IMR-90 (cell line): ENCODE measurements around the gene GPC5. TPM values are rescaled to one million over a fixed set of nuclear protein-coding genes. Genes with fewer than 3 reads are reported as not detected.

Experiments used
- ATAC-seq: fragments of 200-7000 bp; cut with Tn5 transposase; 2 replicates; pipeline ENCODE4 v1.9.1; 2020; ENCODE audit warnings: low read depth, mild to moderate bottlenecking, moderate library complexity
- BruUV-seq: library from RNA; stranded (reverse); fragments of 400-500 nt; replicated peaks from 2 replicates; lab custom pipeline; 2021; lab: Mats Ljungman, UMichigan
- CTCF ChIA-PET: fragments of 300-600 bp; formaldehyde crosslinking; extraction: SDS; loops from one replicate; lab custom pipeline; 2021; ENCODE audit warnings: antibody characterized with exemption; lab: Yijun Ruan, JAX
- POLR2A ChIA-PET: fragments of 300-600 bp; sonication (Branson Sonifier 250); formaldehyde crosslinking; loops from one replicate; lab custom pipeline; 2022; ENCODE audit warnings: antibody characterized with exemption; ENCODE audit not compliant: unreplicated experiment; lab: Charles Lee
- DNase-seq: peaks from one replicate; pipeline ENCODE4 v3.0.0; 2013
- H2AFZ ChIP-seq: replicated peaks from 2 replicates; pipeline ENCODE3; 2013; ENCODE audit warnings: low read length, mild to moderate bottlenecking; ENCODE audit not compliant: poor library complexity
- H2AK5ac ChIP-seq: 2 replicates; pipeline ENCODE4 v1.6.1; 2013; ENCODE audit warnings: low read depth, low read length, inconsistent platforms
- H2AK9ac ChIP-seq: replicated peaks from 2 replicates; pipeline ENCODE3; 2013; ENCODE audit warnings: mild to moderate bottlenecking, low read depth, low read length, moderate library complexity; ENCODE audit not compliant: poor library complexity
- H2BK120ac ChIP-seq: 2 replicates; pipeline ENCODE4 v1.6.1; 2013; ENCODE audit warnings: low read depth, low read length, inconsistent platforms
- H2BK15ac ChIP-seq: 3 replicates; pipeline ENCODE4 v1.6.1; 2013; ENCODE audit warnings: low read depth, low read length, inconsistent platforms
- H2BK20ac ChIP-seq: 2 replicates; pipeline ENCODE4 v1.6.1; 2013; ENCODE audit warnings: low read depth, mild to moderate bottlenecking, inconsistent platforms, low read length, moderate library complexity
- H2BK5ac ChIP-seq: 2 replicates; pipeline ENCODE4 v1.6.1; 2013; ENCODE audit warnings: mild to moderate bottlenecking, low read depth, low read length, inconsistent platforms; ENCODE audit not compliant: poor library complexity, severe bottlenecking
- H3K14ac ChIP-seq: replicated peaks from 2 replicates; pipeline ENCODE4 v1.6.1; 2013; ENCODE audit warnings: low read depth, low read length, inconsistent platforms
- H3K18ac ChIP-seq: 2 replicates; pipeline ENCODE4 v1.6.1; 2013; ENCODE audit warnings: low read depth, low read length, control low read depth
- H3K23ac ChIP-seq: 2 replicates; pipeline ENCODE4 v1.6.1; 2013; ENCODE audit warnings: low read depth, low read length, inconsistent platforms
- H3K27ac ChIP-seq: 2 replicates; pipeline ENCODE4 v1.5.1; 2013; ENCODE audit warnings: mild to moderate bottlenecking, control low read depth, low read length; ENCODE audit not compliant: insufficient read depth
- H3K27me3 ChIP-seq: 2 replicates; pipeline ENCODE4 v1.6.1; 2013; ENCODE audit warnings: low read length; ENCODE audit not compliant: control insufficient read depth, insufficient read depth
- H3K36me3 ChIP-seq: 2 replicates; pipeline ENCODE4 v1.6.1; 2013; ENCODE audit warnings: low read length, mixed read lengths; ENCODE audit not compliant: control insufficient read depth, insufficient read depth
- H3K4ac ChIP-seq: 2 replicates; pipeline ENCODE4 v1.6.1; 2013; ENCODE audit warnings: low read depth, low read length, inconsistent platforms
- H3K4me1 ChIP-seq: 2 replicates; pipeline ENCODE4 v1.6.1; 2013; ENCODE audit warnings: low read length, mixed read lengths; ENCODE audit not compliant: control insufficient read depth, insufficient read depth
- H3K4me2 ChIP-seq: 2 replicates; pipeline ENCODE4 v1.6.1; 2013; ENCODE audit warnings: low read depth, mild to moderate bottlenecking, control low read depth, low read length, moderate library complexity
- H3K4me3 ChIP-seq: 2 replicates; pipeline ENCODE4 v1.5.1; 2013; ENCODE audit warnings: low read depth, mild to moderate bottlenecking, control low read depth, low read length, moderate library complexity; ENCODE audit not compliant: insufficient read depth
- H3K56ac ChIP-seq: 2 replicates; pipeline ENCODE4 v1.6.1; 2013; ENCODE audit warnings: low read length, inconsistent platforms; ENCODE audit not compliant: insufficient read depth; ENCODE audit errors: extremely low read depth
- H3K79me1 ChIP-seq, 2 experiments: 2 replicates each; pipeline ENCODE4 v1.6.1; 2013; ENCODE audit warnings: low read length in 2 of 2, inconsistent platforms in 1 of 2, low read depth in 1 of 2
- H3K9ac ChIP-seq: 2 replicates; pipeline ENCODE4 v1.6.1; 2013; ENCODE audit warnings: low read depth, low read length, control low read depth
- H3K9me1 ChIP-seq: 2 replicates; pipeline ENCODE4 v1.6.1; 2013; ENCODE audit warnings: low read length, inconsistent platforms; ENCODE audit not compliant: insufficient read depth
- H3K9me3 ChIP-seq: 2 replicates; pipeline ENCODE4 v1.6.1; 2013; ENCODE audit warnings: low read length; ENCODE audit not compliant: control insufficient read depth, insufficient read depth
- H4K20me1 ChIP-seq: 2 replicates; pipeline ENCODE4 v1.6.1; 2013; ENCODE audit warnings: low read length, inconsistent platforms; ENCODE audit not compliant: insufficient read depth
- H4K5ac ChIP-seq: 2 replicates; pipeline ENCODE4 v1.6.1; 2013; ENCODE audit warnings: mild to moderate bottlenecking, low read depth, low read length, control low read depth
- H4K8ac ChIP-seq, 2 experiments: 2 replicates each; pipeline ENCODE4 v1.6.1; 2013; ENCODE audit warnings: low read depth in 2 of 2, low read length in 2 of 2, control low read depth in 1 of 2, inconsistent platforms in 1 of 2
- H4K91ac ChIP-seq: 2 replicates; pipeline ENCODE4 v1.6.1; 2013; ENCODE audit warnings: low read depth, low read length, inconsistent platforms; ENCODE audit not compliant: insufficient read depth
- BHLHE40 ChIP-seq: fragments of 150-350 bp; IDR thresholded peaks from 2 replicates; pipeline ENCODE4 v1.6.1; 2016; ENCODE audit warnings: mild to moderate bottlenecking, low read depth, low read length
- CEBPB ChIP-seq: IDR thresholded peaks from 2 replicates; pipeline ENCODE4 v1.6.1; 2012; ENCODE audit warnings: low read depth, low read length, improper control_type of control experiment
- CHD1 ChIP-seq: IDR thresholded peaks from 2 replicates; pipeline ENCODE4 v1.6.1; 2012; ENCODE audit warnings: low read depth, low read length, improper control_type of control experiment
- CTCF ChIP-seq: conservative IDR thresholded peaks from 2 replicates; pipeline ENCODE4 v1.5.1; 2012; ENCODE audit warnings: mild to moderate bottlenecking, low read depth, low read length, improper control_type of control experiment
- ELK1 ChIP-seq: fragments of 150-350 bp; IDR thresholded peaks from 2 replicates; pipeline ENCODE4 v1.6.1; 2016; ENCODE audit warnings: low read depth, mild to moderate bottlenecking, low read length, moderate library complexity, borderline replicate concordance
- FOS ChIP-seq: fragments of 150-350 bp; IDR thresholded peaks from 2 replicates; pipeline ENCODE4 v1.6.1; 2016; ENCODE audit warnings: low read depth, low read length
- MAFK ChIP-seq: IDR thresholded peaks from 2 replicates; pipeline ENCODE4 v1.6.1; 2012; ENCODE audit warnings: low read depth, low read length, improper control_type of control experiment
- MAZ ChIP-seq: IDR thresholded peaks from 2 replicates; pipeline ENCODE4 v1.6.1; 2012; ENCODE audit warnings: low read depth, mild to moderate bottlenecking, low read length, improper control_type of control experiment, moderate library complexity, borderline replicate concordance
- MXI1 ChIP-seq: IDR thresholded peaks from 2 replicates; pipeline ENCODE4 v1.6.1; 2012; ENCODE audit warnings: low read depth, mild to moderate bottlenecking, low read length, moderate library complexity, borderline replicate concordance
- NFE2L2 ChIP-seq: fragments of 150-350 bp; IDR thresholded peaks from 2 replicates; pipeline ENCODE4 v1.6.1; 2016; ENCODE audit warnings: low read depth, mild to moderate bottlenecking, low read length
- POLR2A ChIP-seq: IDR thresholded peaks from 2 replicates; pipeline ENCODE4 v1.6.1; 2012; ENCODE audit warnings: mild to moderate bottlenecking, low read depth, low read length
- RAD21 ChIP-seq: IDR thresholded peaks from 2 replicates; pipeline ENCODE4 v1.6.1; 2012; ENCODE audit warnings: low read length, improper control_type of control experiment
- RCOR1 ChIP-seq: IDR thresholded peaks from 2 replicates; pipeline ENCODE4 v1.6.1; 2012; ENCODE audit warnings: mild to moderate bottlenecking, low read length, improper control_type of control experiment; ENCODE audit not compliant: insufficient replicate concordance
- RFX5 ChIP-seq: IDR thresholded peaks from 2 replicates; pipeline ENCODE4 v1.8.0; 2012; ENCODE audit warnings: low read depth, mild to moderate bottlenecking, low read length, moderate library complexity
- SMC3 ChIP-seq: fragments of 150-350 bp; IDR thresholded peaks from 2 replicates; pipeline ENCODE4 v1.6.1; 2016; ENCODE audit warnings: low read depth, mild to moderate bottlenecking, antibody characterized with exemption, low read length, moderate library complexity
- USF2 ChIP-seq: fragments of 150-350 bp; IDR thresholded peaks from 2 replicates; pipeline ENCODE4 v1.6.1; 2017; ENCODE audit warnings: mild to moderate bottlenecking, antibody characterized with exemption, low read length, low read depth
- WGBS, 2 experiments: methylation state at CpG; one replicate each; pipeline versions ENCODE4 v1.1.5 to v1.1.7; 2013; ENCODE audit warnings: missing lambda C conversion rate in 2 of 2; ENCODE audit not compliant: insufficient read length in 1 of 2; ENCODE audit errors: extremely low coverage in 2 of 2; 5-methylcytosine and 5-hydroxymethylcytosine counted together
- dilution Hi-C: fragments of 300-500 bp; cut with HindIII; formaldehyde crosslinking; loops from one replicate; pipeline ENCODE4 v1.14.3; 2018; ENCODE audit warnings: low sequenced_read_pairs; ENCODE audit not compliant: unreplicated experiment
- in situ Hi-C: fragments of 300-500 bp; cut with MboI; formaldehyde crosslinking; loops from 3 replicates; pipeline ENCODE4 v1.14.3; 2019; ENCODE audit warnings: low sequenced_read_pairs, inconsistent platforms, mixed read lengths
- intact Hi-C: fragments of 100-400 bp; cut with micrococcal nuclease; formaldehyde crosslinking; loops from 2 replicates; pipeline ENCODE4 v1.10.0; 2022
- polyA plus RNA-seq, 3 experiments: library from polyadenylated mRNA; depleted of rRNA; stranded (reverse); fragments of >200 nt; gene quantifications; 2 replicates each; pipeline ENCODE4 v1.2.3, GENCODE V29; 2012; ENCODE audit warnings: low replicate concordance in 1 of 3
- total RNA-seq: library from RNA; depleted of rRNA; stranded (reverse); fragments of >200 nt; gene quantifications from 2 replicates; pipeline ENCODE4 v1.2.3, GENCODE V29; 2012

GPC5 gene
- total and polyA plus RNA-seq, 2 of the 4 experiments (the other 2 are of a cell fraction): 0.94 to 1.8 TPM

- H3K79me1 ChIP-seq: no peaks in the 10 kb centered on the region
- H3K4ac ChIP-seq: no peak overlapping the region
- H3K14ac ChIP-seq: no peak overlapping the region
- H2BK5ac ChIP-seq: no peak overlapping the region
- H3K27me3 ChIP-seq: no peaks in the 10 kb centered on the region
- intact Hi-C loops: no loop called here
- no peak overlapping the region for H4K91ac ChIP-seq
- no peaks in the 10 kb centered on the region; the same call in 1 of the 2 replicates for H3K9me3 ChIP-seq
- H2AFZ ChIP-seq: no peak overlapping the region
- dilution Hi-C loops: no loop called here
- no peak overlapping the region for H3K27ac ChIP-seq
- H3K36me3 ChIP-seq: no peaks in the 10 kb centered on the region
- no peak overlapping the region for H3K4me3 ChIP-seq
- no peak for ATAC-seq
- H3K23ac ChIP-seq: no peak overlapping the region
- H4K8ac ChIP-seq: no peak overlapping the region
- H4K5ac ChIP-seq: no peak overlapping the region
- BruUV-seq: no TSS peak
- H2AK5ac ChIP-seq: no peak overlapping the region
- H2BK20ac ChIP-seq: no peak overlapping the region
- no peak overlapping the region for H2BK15ac ChIP-seq
- H3K18ac ChIP-seq: no peak overlapping the region
- DNase-seq: no peak
- no peak overlapping the region for H3K4me2 ChIP-seq
- no CpG with 5 or more reads among the region's 4 CpGs for WGBS, 2 experiments
- H2AK9ac ChIP-seq: no peak overlapping the region
- TF ChIP-seq CEBPB (no peak), MAZ (no peak), USF2 (no peak), RAD21 (no peak), CTCF (no peak), FOS (no peak), CHD1 (no peak), RFX5 (no peak), SMC3 (no peak), BHLHE40 (no peak), ELK1 (no peak), RCOR1 (no peak), NFE2L2 (no peak), MAFK (no peak), POLR2A (no peak), MXI1 (no peak)
- H4K20me1 ChIP-seq: no peaks in the 10 kb centered on the region
- CTCF ChIA-PET: no interaction called here
- no peak overlapping the region for H2BK120ac ChIP-seq
- no peaks in the 10 kb centered on the region for H3K9me1 ChIP-seq
- H3K9ac ChIP-seq: no peak overlapping the region
- in situ Hi-C loops: no loop called here
- no peaks in the 10 kb centered on the region for H3K4me1 ChIP-seq
- POLR2A ChIA-PET: no interaction called here
- H3K56ac ChIP-seq: no peak overlapping the region
Observed at GRCh38 chr13:91986761-91987483, 588.5 kb downstream of the GPC5 start.
